SU-DHL-6 (cell line): Measurements from ENCODE around the gene KDM1B.

Experiments used
- H2AFZ ChIP-seq: fragments of 200-600 bp; sonication (generic); 2 replicates; pipeline ENCODE4 v1.6.1; 2014; ENCODE audit warnings: low read depth, mild to moderate bottlenecking, moderate library complexity, mixed read lengths, antibody characterized with exemption, low read length; ENCODE audit not compliant: severe bottlenecking
- H3F3A ChIP-seq: fragments of 200-600 bp; shearing (Covaris generic); 2 replicates; pipeline ENCODE4 v1.6.0; 2016; ENCODE audit warnings: antibody characterized with exemption, mild to moderate bottlenecking; ENCODE audit not compliant: insufficient read depth
- H3K27ac ChIP-seq: fragments of 200-600 bp; sonication (generic); 2 replicates; pipeline ENCODE4 v1.5.1; 2016; ENCODE audit warnings: low read depth, mild to moderate bottlenecking, low read length, moderate library complexity, mixed read lengths
- H3K27me3 ChIP-seq: fragments of 200-600 bp; sonication (generic), shearing (Covaris generic); 2 replicates; pipeline ENCODE4 v1.6.0; 2014; ENCODE audit warnings: mild to moderate bottlenecking, low read length
- H3K36me3 ChIP-seq: fragments of 200-600 bp; sonication (generic); 2 replicates; pipeline ENCODE4 v1.6.1; 2014; ENCODE audit warnings: mild to moderate bottlenecking, low read length, mixed read lengths
- H3K4me2 ChIP-seq: fragments of 300-600, 200-600 bp; shearing (Covaris generic), sonication (generic); 2 replicates; pipeline ENCODE4 v1.6.0; 2014; ENCODE audit warnings: low read length, low read depth, mild to moderate bottlenecking; ENCODE audit not compliant: poor library complexity, severe bottlenecking
- H3K4me3 ChIP-seq: fragments of 200-600 bp; sonication (generic); 2 replicates; pipeline ENCODE4 v1.5.1; 2014; ENCODE audit warnings: antibody characterized with exemption, low read length, mild to moderate bottlenecking, mixed read lengths; ENCODE audit not compliant: insufficient read depth, poor library complexity, severe bottlenecking
- H3K79me2 ChIP-seq: fragments of 200-600 bp; sonication (generic); 2 replicates; pipeline ENCODE4 v1.6.1; 2014; ENCODE audit warnings: mild to moderate bottlenecking, low read length, moderate library complexity; ENCODE audit not compliant: insufficient read depth
- H3K9ac ChIP-seq: fragments of 200-600 bp; sonication (generic); 2 replicates; pipeline ENCODE4 v1.7.0; 2014; ENCODE audit warnings: mild to moderate bottlenecking, low read length
- H3K9me2 ChIP-seq: fragments of 200-600 bp; sonication (generic); replicated peaks from 2 replicates; pipeline ENCODE4 v1.6.1; 2014; ENCODE audit warnings: low read length; ENCODE audit not compliant: insufficient read depth
- H3K9me3 ChIP-seq: fragments of 200-600 bp; sonication (generic); 2 replicates; pipeline ENCODE4 v1.6.1; 2014; ENCODE audit warnings: low read length, mixed read lengths; ENCODE audit not compliant: insufficient read depth
- H4K20me1 ChIP-seq: fragments of 200-600 bp; sonication (generic); 2 replicates; pipeline ENCODE4 v1.6.1; 2014; ENCODE audit warnings: low read depth, mild to moderate bottlenecking, antibody characterized with exemption, low read length, moderate library complexity, mixed read lengths
- CTCF ChIP-seq: fragments of 200-600 bp; sonication (generic); IDR thresholded peaks from one replicate; pipeline ENCODE4 v1.5.1; 2017; ENCODE audit warnings: antibody characterized with exemption, mild to moderate bottlenecking, low read length, moderate library complexity; ENCODE audit not compliant: insufficient read depth, poor library complexity, severe bottlenecking
- EZH2phosphoT487 ChIP-seq: fragments of 200-600 bp; sonication (generic), shearing (Covaris generic); conservative IDR thresholded peaks from 2 replicates; pipeline ENCODE4 v1.6.1; 2018; ENCODE audit warnings: mild to moderate bottlenecking, antibody characterized with exemption, low read length, moderate library complexity, mixed read lengths

The KDM1B gene

GRCh38 chr6:18126121-18126520 is 29.1 kb upstream of the KDM1B start:
- no peaks in the 10 kb centered on the region for H3K36me3 ChIP-seq
- TF ChIP-seq CTCF (no peak), EZH2phosphoT487 (no peak)
- H3K9ac ChIP-seq: no peak overlapping the region
- H2AFZ ChIP-seq: no peak overlapping the region
- no peaks in the 10 kb centered on the region for H3K79me2 ChIP-seq
- H4K20me1 ChIP-seq: no peaks in the 10 kb centered on the region
- no peaks in the 10 kb centered on the region for H3F3A ChIP-seq
- no peak overlapping the region for H3K27ac ChIP-seq
- H3K9me3 ChIP-seq: no peaks in the 10 kb centered on the region
- H3K27me3 ChIP-seq: no peaks in the 10 kb centered on the region
- H3K9me2 ChIP-seq: no peaks in the 10 kb centered on the region
- no peak overlapping the region for H3K4me3 ChIP-seq
- H3K4me2 ChIP-seq: no peak overlapping the region

- H3K27ac ChIP-seq: no peak overlapping the region
- no peak overlapping the region for H3K4me3 ChIP-seq
- no peaks in the 10 kb centered on the region for H3F3A ChIP-seq
- H3K4me2 ChIP-seq: no peak overlapping the region
- H3K27me3 ChIP-seq: no peaks in the 10 kb centered on the region
- H2AFZ ChIP-seq: no peak overlapping the region
- no peaks in the 10 kb centered on the region for H3K36me3 ChIP-seq
- H4K20me1 ChIP-seq: no peaks in the 10 kb centered on the region
- H3K9me2 ChIP-seq: no peaks in the 10 kb centered on the region
- no peak overlapping the region for H3K9ac ChIP-seq
- no peaks in the 10 kb centered on the region for H3K9me3 ChIP-seq
- no peaks in the 10 kb centered on the region for H3K79me2 ChIP-seq
- TF ChIP-seq CTCF (no peak), EZH2phosphoT487 (no peak)
Measured at GRCh38 chr6:18132346-18132745, 22.9 kb upstream of the KDM1B start.

- Histone ChIP-seq H3K4me3 (no peak overlapping the region), H3K9me2 (no peaks in the 10 kb centered on the region), H2AFZ (no peak overlapping the region), H3K79me2 (no peaks in the 10 kb centered on the region), H3K4me2 (no peak overlapping the region), H3K27me3 (no peaks in the 10 kb centered on the region), H3K27ac (no peak overlapping the region), H4K20me1 (no peaks in the 10 kb centered on the region), H3F3A (no peaks in the 10 kb centered on the region), H3K36me3 (no peaks in the 10 kb centered on the region), H3K9me3 (no peaks in the 10 kb centered on the region), H3K9ac (no peak overlapping the region)
- no peak for TF ChIP-seq CTCF
- no peak for TF ChIP-seq EZH2phosphoT487
Measured at GRCh38 chr6:18135171-18135570, 20.1 kb upstream of the KDM1B start.
